GM21619 (cell line): ENCODE data around the gene AFG3L2.

Source experiments
- ATAC-seq: cut with Tn5 transposase; IDR thresholded peaks from one replicate; pipeline ENCODE4 v1.9.1; 2021; ENCODE audit not compliant: unreplicated experiment

The AFG3L2 gene

DNA sequence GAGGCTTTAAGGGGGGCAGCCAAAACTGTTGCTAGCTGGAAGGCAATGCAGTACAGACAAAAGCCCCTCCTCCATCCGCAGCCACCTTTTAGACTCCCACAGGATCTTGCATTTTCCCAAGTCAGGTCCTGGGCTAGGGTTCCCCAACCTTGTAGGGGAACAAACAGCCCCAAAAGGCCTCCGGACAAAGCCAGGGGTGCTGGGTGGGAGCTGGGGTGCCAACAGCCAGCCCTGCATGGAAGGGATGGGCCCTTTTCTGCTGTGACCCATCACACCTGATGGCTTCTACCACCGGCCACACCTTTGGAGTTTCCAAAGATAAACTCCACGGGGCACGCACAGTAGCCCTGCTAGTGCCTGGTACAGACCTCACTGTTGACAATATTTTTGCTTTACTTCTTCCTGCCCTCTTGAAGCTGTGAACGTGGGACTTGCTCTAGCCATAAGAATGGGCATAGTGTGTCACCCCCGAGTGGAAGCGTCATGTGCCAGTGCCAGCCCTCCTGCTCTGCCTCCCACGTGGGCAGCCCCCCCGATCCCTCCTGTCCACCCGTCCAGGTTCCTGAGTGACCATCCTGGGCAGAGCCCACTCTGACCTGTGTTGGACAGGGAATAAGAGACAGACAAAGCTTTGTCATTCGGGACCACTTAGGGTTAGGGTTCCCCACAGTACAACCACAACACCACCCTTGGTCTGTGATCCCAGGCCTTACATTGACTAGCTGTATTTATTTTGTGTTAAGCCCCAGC, 50.1 kb downstream of the AFG3L2 start:
- no peak for ATAC-seq

GRCh38 chr18:12325726-12326245, 51.2 kb downstream of the AFG3L2 start:
- ATAC-seq = no peak

DNA sequence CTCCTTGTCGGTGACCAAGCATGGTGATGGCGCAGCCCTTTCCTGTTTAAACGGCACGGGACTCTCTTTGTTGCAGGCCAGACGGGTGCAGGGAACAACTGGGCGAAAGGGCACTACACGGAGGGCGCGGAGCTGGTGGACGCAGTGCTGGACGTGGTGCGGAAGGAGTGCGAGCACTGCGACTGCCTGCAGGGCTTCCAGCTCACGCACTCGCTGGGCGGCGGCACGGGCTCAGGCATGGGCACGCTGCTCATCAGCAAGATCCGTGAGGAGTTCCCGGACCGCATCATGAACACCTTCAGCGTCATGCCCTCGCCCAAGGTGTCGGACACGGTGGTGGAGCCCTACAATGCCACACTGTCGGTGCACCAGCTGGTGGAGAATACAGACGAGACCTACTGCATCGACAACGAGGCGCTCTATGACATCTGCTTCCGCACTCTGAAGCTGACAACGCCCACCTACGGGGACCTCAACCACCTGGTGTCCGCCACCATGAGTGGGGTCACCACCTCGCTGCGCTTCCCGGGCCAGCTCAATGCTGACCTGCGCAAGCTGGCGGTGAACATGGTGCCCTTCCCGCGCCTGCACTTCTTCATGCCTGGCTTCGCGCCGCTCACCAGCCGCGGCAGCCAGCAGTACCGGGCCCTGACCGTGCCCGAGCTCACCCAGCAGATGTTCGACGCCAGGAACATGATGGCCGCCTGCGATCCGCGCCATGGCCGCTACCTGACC, 51.9 kb downstream of the AFG3L2 start:
- ATAC-seq = no peak

- peak; percentile 81 for ATAC-seq
These were observed 55.7 kb downstream of the AFG3L2 start for GRCh38 chr18:12321333-12321732.

DNA sequence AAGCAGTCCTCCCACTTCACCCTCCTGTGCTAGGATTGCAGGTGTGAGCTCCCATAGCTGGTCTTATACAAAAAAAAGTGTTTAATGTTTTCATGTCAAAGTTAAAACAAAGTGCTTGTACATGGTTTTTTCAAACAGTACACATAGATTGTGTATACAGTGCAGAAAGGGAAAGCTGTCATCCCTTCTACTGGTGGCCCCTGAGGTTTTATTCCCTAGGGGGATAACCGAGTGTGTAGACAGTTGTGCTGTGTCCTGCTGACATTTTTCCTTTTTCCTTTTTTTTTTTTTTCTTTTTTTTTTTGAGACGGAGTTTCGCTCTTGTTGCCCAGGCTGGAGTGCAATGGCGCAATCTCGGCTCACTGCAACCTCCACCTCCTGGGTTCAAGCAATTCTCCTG, 58.2 kb downstream of the AFG3L2 start:
- ATAC-seq = no peak

- ATAC-seq = no peak
These were observed 58.7 kb downstream of the AFG3L2 start for GRCh38 chr18:12318334-12318697.

DNA sequence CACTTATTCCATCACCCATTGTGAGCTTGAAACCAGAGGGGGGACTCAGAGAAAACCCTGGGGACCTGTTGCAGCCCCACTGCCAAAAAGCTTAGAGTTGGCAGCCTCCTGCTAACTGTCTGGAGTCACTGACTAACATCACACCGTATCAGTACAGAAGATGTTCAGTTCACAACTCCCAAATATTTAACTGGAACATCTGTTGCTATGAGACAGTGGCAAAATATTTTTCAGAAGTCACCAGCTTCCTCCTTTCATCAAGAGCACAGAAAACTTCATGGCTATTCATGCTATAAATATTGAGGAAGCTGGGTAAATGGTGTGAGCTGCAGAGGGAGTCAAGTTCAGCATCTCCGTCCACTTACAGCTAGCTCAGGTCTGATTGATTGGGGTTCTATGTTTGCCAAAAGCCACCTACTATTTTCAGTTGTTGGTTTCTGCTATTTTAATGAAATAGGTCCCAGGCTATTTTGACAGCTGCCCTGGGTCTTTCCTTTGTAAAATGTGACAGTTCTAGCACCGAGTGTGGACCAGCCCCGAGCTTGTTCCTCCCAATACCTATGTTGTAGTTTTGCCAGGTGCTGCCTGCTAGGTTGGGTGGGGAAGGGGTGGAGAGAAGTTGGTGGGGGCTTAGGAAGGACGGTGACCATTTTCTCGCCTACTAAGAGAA, 59.2 kb downstream of the AFG3L2 start:
- no peak for ATAC-seq

DNA sequence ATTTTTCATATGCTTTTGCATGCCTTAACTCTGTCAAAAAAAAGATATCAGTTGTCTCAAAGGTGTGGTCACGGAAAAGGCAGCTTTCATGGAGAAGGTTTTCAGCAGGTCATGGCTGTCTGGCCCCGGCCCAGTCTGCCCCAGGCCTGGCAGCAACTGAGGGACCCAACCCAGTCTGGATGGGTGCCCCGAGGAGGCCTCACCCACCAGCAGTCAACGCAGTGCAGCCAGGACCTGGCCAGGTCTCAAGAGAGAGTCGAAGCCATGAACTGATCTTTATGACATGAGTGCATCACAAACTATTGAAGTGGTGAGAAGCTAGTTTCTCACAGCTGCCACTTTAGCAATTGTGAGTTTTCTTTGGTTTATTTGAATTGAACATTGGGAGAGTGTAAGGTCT, 61.1 kb downstream of the AFG3L2 start:
- ATAC-seq = no peak

DNA sequence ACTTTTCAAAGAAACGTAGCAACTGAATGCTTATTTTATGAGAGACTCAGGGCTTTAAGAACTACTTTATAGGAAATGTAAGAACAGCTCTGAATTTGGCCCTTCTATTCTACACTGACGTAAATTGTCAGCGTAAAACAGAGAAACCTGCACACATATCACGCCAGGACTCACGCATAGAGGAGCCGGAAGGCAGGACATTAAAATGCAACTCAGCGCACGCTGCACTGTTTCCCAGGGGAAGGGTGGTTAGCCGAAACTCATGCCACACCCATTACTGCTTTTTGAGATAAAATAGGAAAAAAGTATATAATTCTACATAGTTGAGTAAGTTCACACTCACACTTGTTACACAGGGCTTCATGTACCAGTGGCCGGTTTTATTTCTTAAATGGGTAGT, 61.5 kb downstream of the AFG3L2 start:
- no peak for ATAC-seq

- ATAC-seq = no peak
These were observed 62.3 kb downstream of the AFG3L2 start for GRCh38 chr18:12314591-12315305.

- ATAC-seq = no peak
These were observed 63.3 kb downstream of the AFG3L2 start for GRCh38 chr18:12313530-12314245.

DNA sequence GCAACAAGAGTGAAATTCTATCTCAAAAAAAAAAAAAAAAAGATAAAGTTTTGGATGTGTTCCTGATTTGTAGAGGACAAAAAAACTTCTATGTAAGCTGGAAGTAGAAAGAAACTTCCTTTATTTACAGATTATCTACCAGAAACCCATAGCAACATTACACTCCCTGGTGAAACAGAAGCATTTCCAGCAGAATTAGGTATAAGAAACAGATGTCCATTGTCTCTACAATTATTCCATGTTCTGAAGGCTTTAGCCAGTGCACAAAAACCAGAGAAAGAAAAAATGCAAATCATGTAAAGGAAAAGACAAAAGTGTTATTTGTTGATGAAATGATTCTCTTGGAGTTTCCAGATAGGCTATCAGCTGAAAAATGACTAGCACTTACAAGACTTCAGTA, 64.1 kb downstream of the AFG3L2 start:
- no peak for ATAC-seq

GRCh38 chr18:12310762-12311161, 66.3 kb downstream of the AFG3L2 start:
- ATAC-seq = no peak

- no peak for ATAC-seq
These were observed 67.3 kb downstream of the AFG3L2 start for GRCh38 chr18:12309683-12310198.

DNA sequence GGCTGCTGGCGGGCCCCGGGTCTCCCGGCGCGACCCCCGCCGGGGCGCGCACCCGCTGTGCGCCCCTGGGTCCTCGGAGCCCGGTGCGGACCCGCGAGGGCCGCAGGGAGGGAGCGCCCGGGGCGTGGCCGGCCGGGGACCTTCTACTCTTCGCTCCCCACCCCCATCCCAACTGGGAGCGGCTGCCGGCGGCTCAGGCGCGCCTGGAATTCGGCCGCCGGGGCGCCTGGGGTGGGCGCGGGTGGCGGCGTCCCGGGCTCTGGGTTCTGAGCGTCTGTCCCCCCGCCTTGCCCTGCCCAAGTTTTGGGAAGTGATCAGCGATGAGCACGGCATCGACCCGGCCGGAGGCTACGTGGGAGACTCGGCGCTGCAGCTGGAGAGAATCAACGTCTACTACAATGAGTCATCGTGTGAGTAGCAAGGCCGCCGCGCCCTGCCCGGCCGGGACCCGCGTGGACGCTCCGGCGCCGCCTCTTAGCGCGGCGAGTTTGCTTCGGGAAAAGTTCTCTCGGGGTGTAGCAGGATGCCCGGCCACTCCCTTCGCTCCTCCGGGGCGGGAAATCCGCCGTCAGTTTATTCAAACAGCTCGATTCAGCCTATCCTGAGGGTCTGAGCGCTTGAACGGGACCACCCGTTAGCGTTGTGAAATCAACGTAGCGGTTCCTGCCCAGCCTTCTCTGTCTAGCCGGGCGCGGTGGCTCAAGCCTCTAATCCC, 68.5 kb downstream of the AFG3L2 start:
- ATAC-seq = peak; percentile 63

- peak; percentile 42 for ATAC-seq
These were observed 69.2 kb downstream of the AFG3L2 start, which contains the start of gene TUBB6 for GRCh38 chr18:12307701-12308385. TUBB6 (plus strand) TSS chr18:12308241; CDS start chr18:12308293, 52 bp downstream.

GRCh38 chr18:12306752-12307700, 70.0 kb downstream of the AFG3L2 start:
- no peak for ATAC-seq
